ENCODE measurements around the gene BCO2.
"Not testable (repeated sequence)": the region's sequence is repeated elsewhere in the genome, so short reads cannot be mapped to it uniquely, and the experiment has no call there.

BCO2 gene

GRCh38 chr11:112159098-112160065 is 15.9 kb upstream of the BCO2 start:
- H3K27me3 ChIP-seq (ENCODE audit: control insufficient read depth, insufficient read depth, low read length): no peaks in the 10 kb centered on the region
- no peak overlapping the region for H3K9ac ChIP-seq (ENCODE audit: low read depth, low read length)
- no peaks in the 10 kb centered on the region for H3K9me3 ChIP-seq (ENCODE audit: control insufficient read depth, insufficient read depth, low read length)
- 0 out of 2 replicates have a peak, but pooled peaks cover 4% of the 10 kb centered on the region for H3K4me1 ChIP-seq (ENCODE audit: control insufficient read depth, insufficient read depth, low read length)
- no peak overlapping the region for H3K27ac ChIP-seq (ENCODE audit: low read depth, low read length)
- H3K4me3 ChIP-seq (ENCODE audit: low read depth, low read length): no peak overlapping the region
- no peaks in the 10 kb centered on the region for H3K36me3 ChIP-seq (ENCODE audit: control insufficient read depth, insufficient read depth, low read length)

DNA sequence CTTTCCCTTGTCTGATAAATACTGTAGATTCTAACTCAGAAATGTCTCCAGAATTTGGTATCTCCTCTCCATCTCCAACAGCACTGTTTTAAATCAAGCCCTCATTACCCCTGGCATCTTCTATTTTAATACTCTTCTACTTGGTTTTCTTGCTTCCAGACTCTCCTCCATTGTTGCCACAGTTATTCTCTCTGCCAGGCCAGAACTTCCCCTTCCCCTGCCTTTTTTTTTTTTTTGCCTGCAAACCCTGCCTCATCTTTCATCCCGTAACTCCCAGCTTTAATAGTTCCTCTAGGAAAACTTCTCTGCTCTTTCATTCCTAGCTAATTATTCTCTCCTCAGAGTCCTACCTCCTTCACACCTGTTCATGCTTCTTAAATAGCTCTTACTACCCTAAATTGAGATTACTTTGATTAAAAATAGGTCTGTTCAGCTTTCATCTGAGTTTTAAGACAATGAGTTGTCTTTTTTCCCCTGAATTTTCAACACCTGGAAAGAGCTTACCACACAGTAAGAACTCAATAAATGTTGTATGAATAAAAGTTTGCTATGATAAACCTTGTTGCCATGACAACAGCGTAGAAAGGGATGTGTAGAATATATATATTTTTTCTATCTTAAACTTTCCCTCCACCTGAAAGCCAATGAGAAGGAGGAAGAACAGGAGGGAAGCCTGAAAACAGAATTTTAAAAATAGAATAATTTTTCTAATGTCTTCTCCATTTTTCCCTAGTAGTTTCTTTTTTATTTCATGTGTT is 15.0 kb upstream of the BCO2 start:
- Histone ChIP-seq H3K4me1 (ENCODE audit: control insufficient read depth, insufficient read depth, low read length) (0 out of 2 replicates have a peak, but pooled peaks cover 4% of the 10 kb centered on the region), H3K4me3 (ENCODE audit: low read depth, low read length) (no peak overlapping the region), H3K9ac (ENCODE audit: low read depth, low read length) (no peak overlapping the region), H3K27ac (ENCODE audit: low read depth, low read length) (no peak overlapping the region), H3K27me3 (ENCODE audit: control insufficient read depth, insufficient read depth, low read length) (no peaks in the 10 kb centered on the region), H3K9me3 (ENCODE audit: control insufficient read depth, insufficient read depth, low read length) (no peaks in the 10 kb centered on the region), H3K36me3 (ENCODE audit: control insufficient read depth, insufficient read depth, low read length) (no peaks in the 10 kb centered on the region)

GRCh38 chr11:112161012-112161411 is 14.3 kb upstream of the BCO2 start:
- no peak overlapping the region for H3K27ac ChIP-seq (ENCODE audit: low read depth, low read length)
- H3K4me3 ChIP-seq (ENCODE audit: low read depth, low read length): no peak overlapping the region
- no peak overlapping the region for H3K9ac ChIP-seq (ENCODE audit: low read depth, low read length)
- H3K9me3 ChIP-seq (ENCODE audit: control insufficient read depth, insufficient read depth, low read length): no peaks in the 10 kb centered on the region
- H3K36me3 ChIP-seq (ENCODE audit: control insufficient read depth, insufficient read depth, low read length): no peaks in the 10 kb centered on the region
- H3K4me1 ChIP-seq (ENCODE audit: control insufficient read depth, insufficient read depth, low read length): 0 out of 2 replicates have a peak, but pooled peaks cover 4% of the 10 kb centered on the region
- H3K27me3 ChIP-seq (ENCODE audit: control insufficient read depth, insufficient read depth, low read length): no peaks in the 10 kb centered on the region

GRCh38 chr11:112162200-112162599 is 13.1 kb upstream of the BCO2 start:
- not testable (repeated sequence) for H3K27ac ChIP-seq (ENCODE audit: low read depth, low read length)

GRCh38 chr11:112162761-112163546 is 12.4 kb upstream of the BCO2 start:
- Histone ChIP-seq H3K27ac (ENCODE audit: low read depth, low read length) (no peak overlapping the region), H3K9me3 (ENCODE audit: control insufficient read depth, insufficient read depth, low read length) (no peaks in the 10 kb centered on the region)

More at GRCh38 chr11:112162200-112162599, 13.1 kb upstream of the BCO2 start:
- H3K4me3 ChIP-seq (ENCODE audit: low read depth, low read length); H3K36me3 ChIP-seq (ENCODE audit: control insufficient read depth, insufficient read depth, low read length); H3K27me3 ChIP-seq (ENCODE audit: control insufficient read depth, insufficient read depth, low read length); H3K9ac ChIP-seq (ENCODE audit: low read depth, low read length); H3K9me3 ChIP-seq (ENCODE audit: control insufficient read depth, insufficient read depth, low read length); H3K4me1 ChIP-seq (ENCODE audit: control insufficient read depth, insufficient read depth, low read length): not testable (repeated sequence)

DNA sequence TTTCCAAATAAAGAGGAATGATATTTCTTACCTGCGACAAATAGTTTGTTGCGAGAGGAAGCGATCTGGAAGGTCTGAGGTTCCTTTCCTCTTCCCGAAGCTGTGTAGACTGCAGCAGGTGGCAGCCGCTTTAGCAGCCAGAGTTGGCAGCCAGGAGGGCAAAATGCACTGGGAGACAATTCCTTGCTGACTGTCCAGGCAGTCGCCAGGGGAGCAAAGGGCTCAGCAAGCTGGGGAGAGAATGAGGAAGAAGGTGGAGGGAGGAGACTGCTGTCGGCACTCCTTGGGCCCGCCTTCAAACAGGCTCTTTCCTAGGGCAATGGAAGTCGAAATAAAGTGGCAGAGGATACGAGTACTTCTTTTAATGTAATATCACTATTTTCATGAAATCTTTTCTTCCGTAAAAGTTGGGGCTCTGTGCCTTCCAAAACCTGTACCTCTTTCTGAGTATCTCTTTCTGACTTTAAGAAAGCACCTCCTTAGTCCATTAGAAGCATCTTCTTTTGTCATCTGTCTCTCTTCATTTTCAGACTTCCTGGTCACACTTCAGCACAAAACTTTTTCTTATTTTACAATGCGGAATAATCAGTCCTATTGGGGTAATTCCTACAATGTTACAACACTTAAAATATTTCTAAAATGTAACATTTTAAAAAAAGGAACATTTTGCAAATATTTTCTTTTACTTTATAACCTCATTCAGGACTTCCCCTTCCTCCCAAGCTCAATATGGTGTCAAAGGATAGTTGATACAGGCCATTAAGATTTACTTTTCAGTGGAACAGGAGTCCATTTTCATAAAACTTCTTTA is 11.2 kb upstream of the BCO2 start, which contains the start of gene IL18:
IL18 (minus strand) TSS at position 220 of the 811 bp plus-strand sequence. CDS start 9,041 bp downstream, outside the sequence.
- H3K36me3 ChIP-seq (ENCODE audit: control insufficient read depth, insufficient read depth, low read length): no peaks in the 10 kb centered on the region
- H3K27ac ChIP-seq (ENCODE audit: low read depth, low read length): no peak within 1 kb of the TSS
- no peaks in the 10 kb centered on the region for H3K9me3 ChIP-seq (ENCODE audit: control insufficient read depth, insufficient read depth, low read length)
- H3K9ac ChIP-seq (ENCODE audit: low read depth, low read length): no peak within 1 kb of the TSS
- 0 out of 2 replicates have a peak, but pooled peaks cover 4% of the 10 kb centered on the region for H3K4me1 ChIP-seq (ENCODE audit: control insufficient read depth, insufficient read depth, low read length)
- H3K27me3 ChIP-seq (ENCODE audit: control insufficient read depth, insufficient read depth, low read length): no peaks in the 10 kb centered on the region
- H3K4me3 ChIP-seq (ENCODE audit: low read depth, low read length): no peak within 1 kb of the TSS

More at GRCh38 chr11:112162761-112163546, 12.4 kb upstream of the BCO2 start:
- no peaks in the 10 kb centered on the region for H3K27me3 ChIP-seq (ENCODE audit: control insufficient read depth, insufficient read depth, low read length)
- H3K4me3 ChIP-seq (ENCODE audit: low read depth, low read length): no peak overlapping the region
- no peak overlapping the region for H3K9ac ChIP-seq (ENCODE audit: low read depth, low read length)
- no peaks in the 10 kb centered on the region for H3K36me3 ChIP-seq (ENCODE audit: control insufficient read depth, insufficient read depth, low read length)
- H3K4me1 ChIP-seq (ENCODE audit: control insufficient read depth, insufficient read depth, low read length): 0 out of 2 replicates have a peak, but pooled peaks cover 4% of the 10 kb centered on the region

DNA sequence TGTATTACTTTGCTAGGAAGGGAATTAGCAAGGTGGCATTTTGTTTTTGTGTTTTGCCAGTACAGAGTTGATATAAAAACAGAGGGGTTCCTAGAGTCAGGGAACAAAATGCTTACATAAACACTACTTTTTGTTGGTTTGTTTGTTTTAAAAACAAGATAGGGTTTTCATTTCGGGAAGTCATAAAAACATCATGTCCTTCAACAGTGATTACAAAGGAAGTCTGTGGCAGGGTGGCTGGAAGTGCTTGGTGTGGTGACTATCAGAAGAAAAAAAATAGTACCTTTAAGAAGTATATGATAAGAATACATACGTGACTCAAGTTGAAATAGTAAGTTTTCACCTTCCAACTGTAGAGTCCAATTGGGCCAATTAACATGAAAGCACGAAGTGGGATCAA is 10.3 kb upstream of the BCO2 start:
- H3K4me1 ChIP-seq (ENCODE audit: control insufficient read depth, insufficient read depth, low read length): 0 out of 2 replicates have a peak, but pooled peaks cover 4% of the 10 kb centered on the region
- H3K36me3 ChIP-seq (ENCODE audit: control insufficient read depth, insufficient read depth, low read length): no peaks in the 10 kb centered on the region
- H3K27me3 ChIP-seq (ENCODE audit: control insufficient read depth, insufficient read depth, low read length): no peaks in the 10 kb centered on the region
- H3K9ac ChIP-seq (ENCODE audit: low read depth, low read length): no peak overlapping the region
- no peak overlapping the region for H3K27ac ChIP-seq (ENCODE audit: low read depth, low read length)
- no peaks in the 10 kb centered on the region for H3K9me3 ChIP-seq (ENCODE audit: control insufficient read depth, insufficient read depth, low read length)
- H3K4me3 ChIP-seq (ENCODE audit: low read depth, low read length): no peak overlapping the region

GRCh38 chr11:112166562-112166961 is 8.8 kb upstream of the BCO2 start:
- H3K4me1 ChIP-seq (ENCODE audit: control insufficient read depth, insufficient read depth, low read length): 0 out of 2 replicates have a peak, but pooled peaks cover 4% of the 10 kb centered on the region
- no peaks in the 10 kb centered on the region for H3K9me3 ChIP-seq (ENCODE audit: control insufficient read depth, insufficient read depth, low read length)
- H3K27ac ChIP-seq (ENCODE audit: low read depth, low read length): no peak overlapping the region
- no peaks in the 10 kb centered on the region for H3K27me3 ChIP-seq (ENCODE audit: control insufficient read depth, insufficient read depth, low read length)
- no peak overlapping the region for H3K9ac ChIP-seq (ENCODE audit: low read depth, low read length)
- H3K4me3 ChIP-seq (ENCODE audit: low read depth, low read length): no peak overlapping the region
- H3K36me3 ChIP-seq (ENCODE audit: control insufficient read depth, insufficient read depth, low read length): no peaks in the 10 kb centered on the region

GRCh38 chr11:112167145-112167544 is 8.2 kb upstream of the BCO2 start, which contains the start of gene TEX12:
Gene TEX12 (plus strand): TSS chr11:112167372. CDS start chr11:112169269, 1,897 bp downstream.
- Histone ChIP-seq H3K27ac (ENCODE audit: low read depth, low read length) (no peak within 1 kb of the TSS), H3K4me1 (ENCODE audit: control insufficient read depth, insufficient read depth, low read length) (0 out of 2 replicates have a peak, but pooled peaks cover 4% of the 10 kb centered on the region), H3K9me3 (ENCODE audit: control insufficient read depth, insufficient read depth, low read length) (no peaks in the 10 kb centered on the region), H3K4me3 (ENCODE audit: low read depth, low read length) (no peak within 1 kb of the TSS), H3K36me3 (ENCODE audit: control insufficient read depth, insufficient read depth, low read length) (no peaks in the 10 kb centered on the region), H3K9ac (ENCODE audit: low read depth, low read length) (no peak within 1 kb of the TSS), H3K27me3 (ENCODE audit: control insufficient read depth, insufficient read depth, low read length) (no peaks in the 10 kb centered on the region)

All from HUES48 (cell line).